NCI-H526 (cell line): ENCODE measurements around the gene SYNGR1.
"Not testable (repeated sequence)": the region's sequence is repeated elsewhere in the genome, so short reads cannot be mapped to it uniquely, and the experiment has no call there.

Experiments used
- DNase-seq, 2 experiments: peaks; one replicate each; lab custom pipeline; 2025; lab: John Stamatoyannopoulos, UW

The SYNGR1 gene

DNA sequence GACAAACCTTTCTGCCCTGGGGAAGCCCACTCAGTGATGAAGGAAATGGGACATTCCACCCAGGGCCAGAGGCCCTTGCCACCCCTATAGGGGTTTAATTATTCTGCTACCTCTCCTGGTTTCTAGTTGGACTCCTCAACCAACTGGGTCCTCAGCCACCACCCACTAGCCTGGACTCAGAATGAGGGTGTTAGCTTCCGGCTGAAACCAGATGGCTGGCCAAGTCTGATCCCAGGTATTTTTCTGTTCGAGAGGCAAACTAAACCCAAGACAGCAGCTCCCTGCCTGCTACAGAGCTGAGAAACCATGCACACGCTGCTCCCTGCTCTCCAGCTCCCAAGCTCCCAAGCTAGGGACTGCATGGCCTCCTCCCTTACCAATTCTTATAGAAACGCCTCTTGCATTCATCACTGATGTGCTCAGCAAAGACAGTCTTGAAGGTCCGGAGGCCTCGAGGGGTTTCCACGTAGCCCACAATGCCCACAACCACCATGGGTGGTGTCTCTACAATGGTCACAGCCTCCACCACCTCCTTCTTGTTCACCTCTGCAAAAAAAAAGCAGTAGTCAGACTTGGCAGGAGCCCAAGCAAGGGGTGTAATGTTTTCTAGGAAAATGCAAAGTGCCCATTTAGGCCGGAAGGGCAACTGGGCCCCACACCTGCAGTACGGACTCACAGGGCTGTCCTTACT, 32.6 kb upstream of the SYNGR1 start:
- no peak for DNase-seq

DNA sequence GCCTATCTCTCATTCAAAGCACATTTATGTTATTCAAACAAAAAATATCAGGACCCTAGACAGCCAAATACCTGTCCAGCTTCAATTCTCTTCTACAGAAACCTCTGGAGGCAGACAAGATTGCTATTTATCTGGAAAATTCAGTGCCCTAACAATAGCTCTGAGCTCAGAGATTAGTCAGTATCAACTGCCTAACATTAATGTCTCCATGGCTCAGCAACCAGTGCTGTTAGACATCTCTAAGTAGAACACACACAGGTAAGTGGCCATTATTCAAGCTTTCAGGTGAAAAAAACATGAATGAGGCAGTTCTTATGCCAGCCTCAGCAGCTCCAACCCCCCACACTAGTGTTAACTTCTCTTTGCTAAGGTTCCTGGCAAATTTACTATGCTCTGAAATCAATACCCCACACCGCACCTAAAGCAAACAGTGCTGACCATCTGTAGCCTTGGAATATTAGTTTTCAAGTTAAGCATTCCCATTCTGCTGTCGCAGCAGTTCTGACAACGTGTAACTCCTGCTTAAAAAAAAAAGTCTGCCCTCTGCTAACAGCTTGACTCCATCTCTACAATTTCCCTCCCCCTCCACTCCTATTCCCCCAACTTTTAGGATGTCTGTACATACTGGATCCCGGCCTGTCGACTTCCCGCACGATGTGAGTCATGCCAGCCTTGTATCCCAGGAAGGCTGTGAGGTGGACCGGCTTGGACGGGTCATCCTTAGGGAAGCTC, 31.9 kb upstream of the SYNGR1 start:
- DNase-seq = no peak

DNA sequence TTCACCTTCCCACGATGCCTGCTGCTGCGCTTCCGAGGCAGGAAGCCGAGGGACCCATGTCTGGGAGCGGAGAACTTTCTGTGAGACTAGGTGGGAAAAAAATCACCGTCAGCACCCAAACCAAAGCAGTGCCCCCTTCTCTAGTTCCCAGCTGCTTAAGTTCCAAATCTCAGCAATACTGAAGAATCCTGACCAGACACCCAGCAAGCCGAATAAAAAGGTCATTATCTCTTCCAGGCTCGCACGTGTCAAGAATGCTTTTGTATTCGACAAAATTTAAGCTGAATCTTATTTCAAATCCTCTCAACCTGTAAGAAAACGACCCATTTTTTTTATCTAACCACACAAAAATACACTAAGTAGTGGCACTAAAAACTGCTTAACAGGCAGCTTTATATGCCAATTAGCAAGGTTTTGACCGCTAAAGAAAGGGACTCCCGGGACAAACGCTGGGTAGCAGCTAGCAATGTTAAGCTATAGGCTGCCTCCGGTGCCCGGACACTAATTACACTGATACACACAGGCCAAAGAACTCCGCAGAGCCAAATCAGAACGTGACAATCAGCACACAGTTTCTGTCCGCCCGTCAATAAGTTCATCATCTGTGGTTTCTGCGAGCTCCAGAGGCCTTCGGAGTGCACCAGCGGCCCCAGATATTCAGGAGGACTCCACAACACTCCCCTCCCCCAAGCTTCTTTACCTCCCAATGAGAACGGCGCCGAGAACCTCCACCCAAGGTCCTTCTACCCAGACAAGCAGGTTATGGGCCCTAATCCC, 31.1 kb upstream of the SYNGR1 start:
- DNase-seq = peak in 1 of 2 experiments; percentile 48

DNA sequence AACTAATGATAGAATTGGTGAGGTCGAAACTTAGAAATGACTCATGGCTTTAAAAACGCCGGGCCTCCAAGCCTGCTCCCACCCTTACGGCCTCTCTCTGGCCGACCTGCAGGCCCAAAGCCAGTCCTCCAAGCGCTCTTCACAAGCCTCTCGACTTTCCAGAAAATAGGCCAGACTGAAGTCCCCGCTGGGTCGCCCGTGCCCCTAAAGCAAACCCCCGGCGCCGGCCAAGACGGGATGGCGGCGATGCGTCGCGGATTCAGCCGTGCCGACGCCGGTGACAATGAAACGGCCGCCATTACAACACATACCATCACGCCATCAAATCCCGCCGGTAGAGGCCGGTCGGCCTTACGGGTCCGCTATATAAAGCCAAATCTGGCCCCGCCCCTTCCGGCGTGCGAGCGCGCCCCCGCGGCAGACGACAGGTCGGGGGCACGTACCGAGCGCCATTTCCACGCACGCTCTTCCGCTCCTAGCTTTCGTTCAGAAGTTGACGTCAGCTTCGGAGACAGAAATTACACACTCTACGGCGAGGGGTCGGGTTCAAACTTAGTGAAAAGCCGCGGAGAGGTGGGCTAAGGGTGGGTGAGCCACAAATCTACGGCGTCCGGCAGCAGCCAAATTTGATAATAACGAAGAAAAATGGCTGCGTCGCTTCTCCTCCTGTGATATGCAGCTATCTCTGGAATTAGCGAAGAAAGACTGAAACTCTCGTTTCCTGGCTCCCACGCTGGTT, 30.3 kb upstream of the SYNGR1 start, which contains the start of gene RPL3:
Gene RPL3, minus strand, starts transcription at position 340 of the 739 bp plus-strand sequence. Its CDS starts 26 bp downstream, at position 314.
- DNase-seq = peak; percentile 87 to 90

DNA sequence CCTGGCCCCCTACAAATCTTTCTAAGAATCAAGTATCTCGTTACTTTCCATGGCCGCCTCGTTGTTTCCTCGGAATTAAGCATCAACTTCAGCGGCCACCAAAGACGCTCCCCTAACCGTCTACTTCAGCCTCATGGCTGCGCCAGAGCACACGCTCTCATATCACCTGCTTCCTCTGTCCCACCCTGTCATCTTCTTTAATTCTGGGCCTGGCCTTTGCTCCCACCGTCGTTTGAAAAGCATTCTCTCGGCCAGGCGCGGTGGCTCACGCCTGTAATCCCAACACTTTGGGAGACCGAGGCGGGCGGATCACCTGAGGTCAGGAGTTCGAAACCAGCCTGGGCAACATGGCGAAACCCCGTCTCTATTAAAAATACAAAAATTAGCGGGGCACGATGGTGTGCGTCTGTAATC, 29.2 kb upstream of the SYNGR1 start:
- not testable (repeated sequence) for DNase-seq

DNA sequence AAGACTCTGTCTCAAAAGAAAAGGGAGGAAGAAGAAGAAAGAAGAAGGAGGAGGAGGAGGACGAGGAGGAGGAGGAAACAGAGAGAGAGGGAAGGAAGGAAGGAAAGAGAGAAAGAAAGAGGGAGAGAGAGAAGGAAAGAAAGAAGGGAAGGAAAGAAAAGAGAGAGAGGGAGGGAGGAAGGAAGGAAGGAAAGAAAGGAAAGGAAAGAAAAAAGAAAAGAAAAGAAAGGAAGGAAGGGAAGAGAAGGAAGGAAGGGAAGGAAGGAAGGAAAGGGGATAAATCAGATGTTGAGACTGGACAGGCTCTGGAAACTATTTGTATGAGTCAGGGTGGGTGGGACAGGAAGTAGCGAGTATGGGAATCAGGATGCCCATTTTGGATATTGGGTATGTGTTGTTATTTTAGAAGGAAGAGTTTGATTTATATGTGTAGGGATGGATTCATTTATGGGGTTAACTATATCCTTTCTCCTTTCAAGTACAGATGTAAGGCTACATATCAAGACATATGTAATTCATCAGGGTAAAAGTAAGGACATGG, 24.3 kb upstream of the SYNGR1 start:
- DNase-seq = no peak

DNA sequence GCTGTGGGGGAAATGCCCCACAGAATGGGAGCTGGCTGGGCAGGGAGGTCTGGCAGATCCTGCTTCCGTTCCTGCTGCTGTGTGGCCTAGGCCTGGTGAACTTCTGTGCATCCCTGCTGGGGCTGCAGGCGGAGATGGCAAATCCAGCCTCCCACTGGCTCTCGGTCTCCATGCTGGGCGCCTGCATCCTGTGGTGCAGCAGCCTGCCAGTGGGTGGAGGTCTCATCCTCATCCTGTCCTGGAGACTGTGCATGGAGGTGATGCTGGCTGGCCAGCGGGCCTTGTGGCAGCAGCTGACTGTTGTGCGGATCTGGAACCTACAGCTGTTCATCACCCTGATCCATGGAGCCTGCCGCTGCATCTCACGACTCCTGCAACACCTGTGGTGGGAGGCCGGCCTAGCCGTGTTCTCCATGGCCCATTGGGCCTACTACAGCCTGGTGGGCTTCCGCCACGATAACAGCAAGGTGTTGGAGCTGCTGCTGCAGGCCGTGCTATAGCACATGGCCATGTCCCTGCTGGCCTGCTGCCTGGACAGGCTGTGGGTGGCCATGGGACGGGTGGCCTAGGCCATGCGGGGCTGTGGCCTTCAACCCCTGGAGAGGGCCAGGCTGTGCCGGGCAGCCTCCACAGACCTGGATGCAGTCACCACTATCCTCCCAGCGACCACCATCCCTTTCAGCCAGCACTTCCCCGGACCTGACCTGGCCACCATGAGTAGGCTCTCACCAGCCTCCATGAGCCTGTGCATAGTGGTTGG, 21.6 kb upstream of the SYNGR1 start:
- DNase-seq = no peak

DNA sequence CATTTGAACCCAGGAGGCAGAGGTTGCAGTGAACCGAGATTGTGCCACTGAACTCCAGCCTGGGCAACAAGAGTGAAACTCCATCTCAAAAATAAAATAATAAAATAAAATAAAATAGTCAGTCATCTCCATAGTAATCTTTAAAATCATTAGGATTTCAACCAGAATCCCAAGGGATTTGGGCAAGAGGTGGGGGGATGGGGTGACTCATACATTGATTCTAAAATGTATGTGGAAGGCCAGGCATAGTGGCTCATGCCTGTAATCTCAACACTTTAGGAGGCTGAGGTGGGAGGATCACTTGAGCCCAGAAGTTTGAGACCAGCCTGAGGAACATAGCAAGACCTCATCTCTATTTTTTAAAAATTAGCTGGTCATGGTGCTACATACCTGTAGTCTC, 19.2 kb upstream of the SYNGR1 start:
- DNase-seq = not testable (repeated sequence)

DNA sequence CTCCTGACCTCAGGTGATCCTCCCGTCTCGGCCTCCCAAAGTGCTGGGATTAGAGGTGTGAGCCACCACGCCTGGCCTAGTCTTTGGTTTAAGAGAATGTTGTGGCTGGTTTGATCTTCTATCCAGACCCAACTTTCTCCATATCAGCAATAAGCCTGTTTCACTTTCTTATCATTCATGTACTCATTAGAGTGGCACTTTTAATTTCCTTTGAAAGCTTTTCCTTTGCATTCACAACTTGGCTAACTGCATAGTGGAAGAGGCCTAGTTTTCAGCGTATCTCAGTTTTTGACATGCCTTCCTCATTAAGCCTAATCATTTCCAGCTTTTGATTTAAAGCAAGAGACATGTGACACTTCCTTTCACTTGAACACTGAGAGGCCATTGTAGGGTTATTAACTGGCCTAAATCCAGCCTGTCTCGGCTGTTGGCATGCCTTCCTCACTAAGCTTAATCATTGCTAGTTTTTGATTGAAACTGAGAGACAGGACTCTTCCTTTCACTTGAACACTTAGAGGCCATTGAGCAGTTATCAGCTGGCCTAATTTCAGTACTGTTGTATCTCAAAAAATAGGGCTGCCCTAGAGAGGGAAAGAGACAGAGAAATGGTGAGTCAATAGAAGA, 17.2 kb upstream of the SYNGR1 start:
- no peak for DNase-seq

DNA sequence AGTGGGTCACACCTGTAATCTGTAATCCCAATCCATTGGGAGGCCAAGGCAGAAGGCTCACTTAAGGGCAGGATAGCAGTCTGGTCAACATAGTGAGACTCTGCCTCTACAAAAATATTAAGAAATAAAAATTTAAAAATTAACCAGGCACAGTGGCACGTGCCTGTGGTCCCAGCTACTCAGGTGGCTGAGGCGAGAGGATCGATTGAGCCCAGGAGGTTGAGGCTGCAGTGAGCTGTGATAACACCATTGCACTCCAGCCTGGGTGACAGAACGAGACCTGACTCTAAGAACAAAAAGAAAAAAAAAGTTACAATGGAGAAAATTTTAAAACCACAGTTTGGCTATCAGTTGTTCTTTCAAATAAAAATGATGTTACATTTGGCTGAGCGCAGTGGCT, 13.4 kb upstream of the SYNGR1 start:
- no peak for DNase-seq

DNA sequence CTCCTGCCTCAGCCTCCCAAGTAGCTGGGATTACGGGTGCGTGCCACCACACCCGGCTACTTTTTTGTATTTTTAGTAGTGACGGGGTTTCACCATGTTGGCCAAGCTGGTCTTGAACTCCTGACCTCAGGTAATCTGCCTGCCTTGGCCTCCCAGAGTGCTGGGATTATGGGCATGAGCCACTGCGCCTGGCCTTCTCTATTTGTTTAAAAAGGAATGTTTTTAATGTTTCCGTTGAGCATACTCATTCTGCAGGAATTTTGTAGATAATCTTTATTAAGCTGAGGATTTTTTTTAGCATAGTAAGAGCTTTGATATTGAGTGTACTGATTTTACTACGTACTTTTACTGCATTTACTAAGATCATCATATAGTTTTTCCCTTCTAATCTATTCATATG, 10.0 kb upstream of the SYNGR1 start:
- DNase-seq = not testable (repeated sequence)

DNA sequence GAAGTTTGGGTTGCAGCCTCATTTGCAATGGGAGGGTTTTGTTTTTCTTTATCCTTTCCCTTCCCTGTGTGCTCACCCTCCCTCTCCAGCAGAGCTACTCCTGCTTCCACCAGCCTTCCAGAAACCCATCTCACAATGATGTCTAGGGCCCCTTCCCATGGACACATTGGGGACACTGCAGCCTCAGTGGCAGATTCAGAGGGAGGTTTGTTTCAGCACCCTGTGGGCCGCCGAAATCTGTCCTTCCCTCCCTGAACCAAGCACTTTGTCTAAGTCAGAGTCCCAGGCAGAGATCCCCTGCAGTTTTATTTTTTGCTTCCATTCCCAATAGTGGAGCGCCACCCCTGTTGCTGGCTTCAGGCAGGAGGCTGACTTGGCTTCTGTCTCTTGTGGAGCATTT, 8.6 kb upstream of the SYNGR1 start:
- DNase-seq = no peak

DNA sequence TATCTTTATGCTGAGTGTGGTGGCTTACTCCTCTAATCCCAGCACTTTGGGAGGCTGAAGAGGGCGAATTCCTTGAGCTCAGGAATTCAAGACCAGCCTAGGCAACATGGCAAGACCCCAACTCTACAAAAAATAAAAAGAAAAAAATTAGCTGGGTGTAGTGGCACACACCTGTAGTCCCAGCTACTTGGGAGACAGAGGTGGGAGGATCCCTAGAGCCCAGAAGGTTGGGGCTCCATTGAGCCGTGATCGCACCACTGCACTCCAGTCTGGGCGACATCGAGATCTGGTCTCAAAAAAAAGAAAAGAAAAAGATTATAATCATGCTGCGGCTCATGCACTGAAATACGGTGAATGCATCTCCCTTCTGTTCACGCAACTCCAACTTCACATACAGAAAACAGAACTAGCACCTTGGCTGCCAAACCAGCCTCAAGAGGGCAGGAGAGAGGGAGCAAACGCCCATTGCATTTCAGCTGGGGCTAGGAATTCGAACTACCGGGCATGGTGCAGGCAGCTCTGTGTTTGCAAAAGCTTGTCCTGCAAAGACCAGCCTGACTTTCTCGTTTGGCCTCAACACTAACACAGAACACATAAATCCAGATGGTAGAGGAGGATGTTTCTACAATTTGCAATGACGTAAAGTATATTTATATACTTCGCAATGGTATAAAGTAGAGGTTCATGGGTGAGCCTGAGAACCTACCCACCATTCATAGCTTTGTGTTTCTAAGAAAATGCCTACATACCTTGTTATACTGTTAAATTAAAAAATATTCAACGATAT, 6.3 kb upstream of the SYNGR1 start:
- peak in 1 of 2 experiments; percentile 66 for DNase-seq

DNA sequence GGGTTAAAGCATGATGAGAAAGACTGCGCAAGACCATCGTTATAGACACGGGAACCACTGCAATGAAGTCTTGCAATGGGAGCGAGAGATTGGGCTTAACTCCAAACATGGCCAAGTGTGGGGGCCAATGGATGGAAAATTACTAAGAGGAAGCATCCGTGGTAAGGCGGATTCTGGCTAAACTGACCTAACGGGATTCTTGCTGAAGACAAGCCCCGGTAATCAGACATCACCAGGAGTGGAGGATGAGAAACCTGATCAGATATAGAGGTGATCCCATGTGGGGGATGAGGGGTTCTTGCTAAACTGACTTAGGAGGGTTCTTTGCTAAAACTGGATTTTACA, 5.8 kb upstream of the SYNGR1 start:
- no peak for DNase-seq

DNA sequence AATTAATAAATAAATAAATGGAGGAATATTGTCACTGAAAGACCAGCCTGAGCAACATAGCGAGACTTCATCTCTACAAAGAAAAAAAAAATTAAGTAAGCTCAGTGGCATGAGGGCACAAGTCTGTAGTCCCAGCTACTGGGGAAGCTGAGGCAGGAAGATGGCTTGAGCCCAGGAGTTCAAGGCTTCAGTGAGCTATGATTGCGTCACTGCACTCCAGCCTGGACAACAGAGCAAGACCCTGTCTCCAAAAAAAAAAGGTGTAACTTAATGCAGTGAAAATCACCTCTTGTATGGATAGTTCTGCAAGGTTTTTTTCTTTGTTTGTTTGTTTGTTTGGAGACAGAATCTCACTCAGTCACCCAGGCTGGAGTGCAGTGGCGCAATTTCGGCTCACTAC, 4.6 kb upstream of the SYNGR1 start:
- no peak for DNase-seq

DNA sequence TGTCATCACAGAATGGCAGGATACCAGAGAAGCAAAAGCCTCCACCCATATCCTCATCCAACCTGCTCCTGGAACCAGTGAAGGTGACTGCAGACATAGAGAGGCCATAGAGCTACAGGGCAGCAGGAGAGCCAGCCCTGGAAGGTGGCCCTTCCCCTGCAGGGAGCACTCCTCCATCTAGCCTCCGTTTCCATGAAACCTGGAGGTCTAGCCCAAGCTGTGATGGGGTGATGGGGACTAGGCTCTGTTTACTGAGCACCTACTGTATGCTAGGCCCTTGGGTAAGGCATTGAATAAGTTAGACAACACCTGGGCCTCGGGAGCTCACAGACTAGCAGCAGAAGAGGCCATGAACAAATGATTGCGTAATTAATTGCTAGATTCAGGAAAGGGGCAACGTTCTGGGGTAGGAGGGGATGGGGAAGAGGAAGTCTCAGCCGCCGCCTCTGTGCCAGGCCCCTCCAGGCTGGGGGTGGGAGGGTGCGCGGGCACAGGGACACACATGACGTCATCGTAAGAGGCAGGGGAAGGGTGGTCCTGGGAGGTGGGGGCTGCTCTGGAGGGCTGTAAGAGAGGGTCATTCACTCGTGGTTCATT, 784 bp upstream of the SYNGR1 start:
- no peak for DNase-seq

DNA sequence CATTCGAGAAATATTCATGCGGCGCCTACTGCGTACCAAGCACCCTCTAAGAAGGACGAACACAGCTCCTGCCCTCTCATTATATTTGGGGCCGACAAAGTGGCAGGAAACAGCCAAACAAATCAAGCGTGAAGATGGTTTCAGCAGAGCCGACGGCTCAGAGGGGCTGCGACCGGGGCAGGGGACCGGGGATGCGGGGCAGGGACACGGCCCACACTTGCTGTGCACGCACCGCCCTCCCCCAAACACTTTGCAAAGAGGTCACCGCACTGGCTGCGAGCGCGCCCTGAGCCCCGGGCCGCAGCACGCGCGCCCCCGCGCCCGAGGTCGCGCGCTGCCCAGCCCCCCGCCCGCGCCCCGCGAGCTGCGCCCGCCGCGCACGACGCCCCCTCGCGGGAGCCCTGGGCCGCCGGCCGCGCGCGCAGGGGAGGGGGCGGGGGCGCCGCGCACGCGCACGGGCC, 255 bp upstream of the SYNGR1 start:
- DNase-seq = peak in 1 of 2 experiments; percentile 56

DNA sequence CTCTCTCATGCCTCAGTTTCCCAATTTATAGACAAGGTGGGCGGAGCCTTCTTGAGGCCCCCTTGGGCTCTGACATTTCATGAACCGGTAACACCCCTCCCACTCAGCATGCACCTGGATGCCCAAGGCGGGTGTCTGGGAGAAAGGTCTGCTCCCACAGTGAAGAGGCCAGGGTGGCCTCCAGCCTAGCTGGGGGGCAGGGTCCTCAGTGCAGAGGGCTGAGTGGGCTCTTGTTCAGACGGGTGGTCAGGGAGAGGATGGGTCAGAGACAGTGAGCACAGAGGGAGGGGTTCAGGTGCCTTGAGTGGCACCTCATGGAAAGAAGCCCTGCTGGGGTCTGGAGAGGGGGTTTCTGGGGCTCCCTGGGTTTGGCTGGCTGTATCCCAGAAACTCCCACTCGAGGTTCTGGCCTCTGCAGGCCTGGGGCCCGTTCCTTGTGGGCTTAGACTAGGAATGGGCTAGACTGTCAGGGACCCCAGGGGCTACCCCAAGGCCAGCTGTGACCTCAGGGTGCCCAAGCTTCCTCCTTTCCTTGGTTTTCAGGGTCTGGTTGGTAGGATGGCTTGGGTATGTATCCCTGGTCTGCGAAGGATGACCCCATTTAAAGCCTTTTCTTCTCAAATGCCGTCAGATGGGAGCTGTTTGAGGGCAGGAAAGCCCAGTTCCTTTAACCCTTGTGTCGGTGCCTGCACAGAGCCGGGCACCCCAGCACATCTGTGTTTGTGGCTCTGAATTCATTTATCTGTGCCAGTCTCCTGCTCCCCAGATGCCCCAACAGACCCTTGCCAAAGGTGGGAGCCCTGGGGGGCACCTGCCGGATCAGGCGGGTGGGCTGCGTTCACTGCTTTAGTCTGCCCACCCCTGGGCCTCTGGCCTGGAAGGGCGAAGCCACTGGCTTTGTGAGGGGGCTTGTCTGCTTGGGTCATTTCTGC, 1.2 kb downstream of the SYNGR1 start:
- DNase-seq = no peak
